GM19238 (cell line): ENCODE measurements around the gene ZNF93.
"Not testable (repeated sequence)": the region's sequence is repeated elsewhere in the genome, so short reads cannot be mapped to it uniquely, and the experiment has no call there.

Source experiments
- DNase-seq: peaks from one replicate; pipeline ENCODE4 v3.0.0; 2011; ENCODE audit warnings: low spot score; ENCODE audit not compliant: insufficient read length

Gene ZNF93

GRCh38 chr19:19937403-19937802 is 36.7 kb downstream of the ZNF93 start:
- no peak for DNase-seq

- DNase-seq, result no peak
Measured at GRCh38 chr19:19938449-19938848, 37.7 kb downstream of the ZNF93 start.

DNA sequence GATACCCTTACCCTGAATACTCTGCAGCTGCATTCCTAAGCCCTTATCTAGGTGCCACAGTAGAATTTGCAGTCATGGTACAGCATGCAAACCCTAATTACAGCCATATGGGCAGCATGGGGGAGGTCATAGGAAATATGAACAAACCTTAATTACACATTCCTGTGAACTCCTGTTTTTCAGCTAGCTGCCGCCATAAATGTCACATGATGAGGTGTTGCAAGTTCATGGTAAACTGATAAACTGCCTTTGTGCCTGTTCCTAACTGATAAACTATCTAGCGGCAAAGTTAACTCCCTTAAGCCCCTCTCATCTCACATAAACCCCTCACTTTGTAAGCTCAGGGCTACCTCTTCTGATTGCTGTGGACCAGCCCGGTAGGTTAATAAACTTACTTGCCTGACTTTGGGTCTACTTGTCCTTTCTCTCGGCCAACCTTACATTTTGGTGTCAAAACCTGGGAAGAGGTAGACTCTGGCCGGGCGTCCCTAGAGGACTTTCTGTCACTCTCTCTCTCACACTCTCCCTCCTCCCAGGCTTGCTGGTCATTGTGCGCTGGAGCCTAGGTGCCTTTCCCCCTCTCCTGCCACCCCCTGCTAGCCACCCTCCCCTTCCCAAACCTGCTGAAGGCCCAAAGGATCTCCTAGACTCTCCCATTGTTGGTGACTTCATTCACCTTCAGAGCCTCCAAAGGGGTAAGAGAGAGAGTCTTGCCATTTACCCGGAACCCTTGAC is 43.3 kb downstream of the ZNF93 start:
- no peak for DNase-seq

GRCh38 chr19:19944583-19944880 is 43.8 kb downstream of the ZNF93 start:
- DNase-seq, result no peak

GRCh38 chr19:19946226-19946625 is 45.5 kb downstream of the ZNF93 start:
- DNase-seq, result no peak

DNA sequence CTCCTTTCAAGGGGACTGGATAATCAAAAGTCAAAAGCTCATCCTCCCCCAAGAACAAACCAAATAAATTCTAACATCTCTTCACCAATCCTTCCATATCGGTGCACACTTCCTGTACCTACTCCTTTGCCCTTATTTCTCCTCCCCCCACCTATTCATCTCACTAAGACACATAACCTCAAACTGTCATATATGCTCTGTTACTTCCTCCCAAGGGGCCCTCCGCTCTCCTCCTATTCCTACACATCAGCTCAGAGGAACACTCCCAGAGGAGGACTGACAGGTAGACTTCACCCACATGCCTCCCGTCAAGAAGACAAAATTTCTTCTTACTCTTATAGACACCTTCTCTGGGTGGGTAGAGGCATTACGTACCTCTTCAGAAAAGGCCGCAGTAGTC is 48.1 kb downstream of the ZNF93 start:
- DNase-seq, result no peak

- DNase-seq, result no peak
Measured at GRCh38 chr19:19955208-19955607, 54.5 kb downstream of the ZNF93 start.

GRCh38 chr19:19956434-19957075 is 55.8 kb downstream of the ZNF93 start:
- DNase-seq, result no peak

DNA sequence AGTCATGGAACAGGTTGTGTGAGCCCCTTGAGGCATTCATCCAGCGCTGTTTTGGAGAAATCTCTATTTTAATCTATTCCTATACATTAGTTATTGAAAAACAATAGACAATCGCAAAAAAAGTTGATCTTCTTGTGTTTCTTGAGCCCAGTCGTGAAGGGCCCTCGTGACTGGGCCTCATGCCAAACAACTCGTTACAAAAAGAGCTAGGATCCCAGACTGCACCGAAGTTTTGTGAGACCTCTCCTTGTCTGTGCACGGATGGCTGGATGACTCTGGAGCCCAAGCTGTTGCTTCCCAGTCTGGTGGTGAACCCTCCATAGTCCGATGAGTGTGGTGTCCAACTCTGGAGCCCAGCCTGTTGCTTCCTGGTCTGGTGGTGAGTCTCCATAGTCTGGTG is 57.0 kb downstream of the ZNF93 start:
- DNase-seq, result not testable (repeated sequence)

GRCh38 chr19:19959151-19959799 is 58.5 kb downstream of the ZNF93 start:
- not testable (repeated sequence) for DNase-seq

DNA sequence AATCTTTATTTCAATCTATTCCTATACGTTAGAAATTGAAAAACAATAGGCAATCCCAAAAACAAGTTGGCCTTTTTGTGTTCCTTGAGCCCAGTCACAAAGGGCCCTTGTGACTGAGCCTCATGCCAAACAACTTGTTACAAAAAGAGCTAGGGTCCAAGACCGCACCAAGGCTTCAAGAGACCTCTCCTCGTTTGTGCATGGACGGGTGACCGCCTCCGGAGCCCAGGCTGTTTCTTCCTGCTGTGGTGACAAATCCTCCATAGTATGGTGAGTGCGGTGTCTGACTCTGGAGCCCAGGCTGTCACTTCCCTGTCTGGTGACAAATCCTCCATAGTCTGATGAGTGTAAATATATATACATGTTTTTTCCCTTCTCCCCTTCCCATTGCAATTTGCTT is 63.7 kb downstream of the ZNF93 start:
- DNase-seq, result no peak

GRCh38 chr19:19966126-19966525 is 65.4 kb downstream of the ZNF93 start:
- not testable (repeated sequence) for DNase-seq

DNA sequence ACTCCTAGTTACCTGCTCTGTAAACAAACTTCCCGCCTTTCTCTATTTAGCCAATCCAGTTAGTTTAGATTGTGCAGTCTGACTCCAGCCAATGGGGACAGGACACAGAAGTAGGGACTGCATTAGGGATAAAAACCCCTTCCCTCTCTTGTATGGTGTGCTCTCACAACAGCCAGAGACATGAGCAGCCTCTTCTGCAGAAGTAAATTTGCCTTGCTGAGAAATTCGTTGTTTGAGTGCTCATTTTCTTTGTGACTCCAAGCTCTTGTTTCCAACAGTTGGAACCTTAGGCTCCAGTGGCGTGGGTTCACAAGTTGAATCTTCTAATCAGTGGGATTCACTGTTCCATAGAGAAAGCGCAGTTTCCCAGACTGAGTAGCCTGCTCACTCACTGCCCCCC is 66.1 kb downstream of the ZNF93 start:
- DNase-seq, result no peak
